GM21381 (cell line): ENCODE data around the gene CYTIP.
"Not testable (repeated sequence)": the region's sequence is repeated elsewhere in the genome, so short reads cannot be mapped to it uniquely, and the experiment has no call there.

ENCODE experiments used
- ATAC-seq: cut with Tn5 transposase; IDR thresholded peaks from one replicate; pipeline ENCODE4 v1.9.1; 2021; ENCODE audit warnings: mild to moderate bottlenecking, moderate library complexity; ENCODE audit not compliant: unreplicated experiment

CYTIP gene

GRCh38 chr2:157386747-157387146, 57.1 kb downstream of the CYTIP start:
- no peak for ATAC-seq

DNA sequence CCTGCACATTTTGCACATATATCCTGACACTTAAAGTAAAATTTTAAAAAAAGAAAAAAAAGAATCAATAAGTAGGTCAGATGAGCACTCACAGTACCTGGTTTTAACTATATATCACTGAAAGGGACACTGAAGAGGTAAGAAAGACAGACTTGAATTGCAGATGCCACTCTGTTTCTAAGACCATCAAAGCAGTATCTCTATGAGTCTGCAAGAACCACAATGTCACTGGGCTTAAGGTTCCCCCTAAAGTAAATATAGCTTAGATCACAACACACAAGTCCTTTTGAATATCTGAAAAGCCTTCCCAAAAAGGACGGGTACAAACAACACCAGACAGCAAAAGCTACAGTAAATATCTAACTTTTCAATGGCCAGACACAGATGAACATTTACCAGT, 57.6 kb downstream of the CYTIP start:
- no peak for ATAC-seq

GRCh38 chr2:157377861-157378260, 66.0 kb downstream of the CYTIP start:
- no peak for ATAC-seq

GRCh38 chr2:157376041-157376440, 67.8 kb downstream of the CYTIP start:
- no peak for ATAC-seq

DNA sequence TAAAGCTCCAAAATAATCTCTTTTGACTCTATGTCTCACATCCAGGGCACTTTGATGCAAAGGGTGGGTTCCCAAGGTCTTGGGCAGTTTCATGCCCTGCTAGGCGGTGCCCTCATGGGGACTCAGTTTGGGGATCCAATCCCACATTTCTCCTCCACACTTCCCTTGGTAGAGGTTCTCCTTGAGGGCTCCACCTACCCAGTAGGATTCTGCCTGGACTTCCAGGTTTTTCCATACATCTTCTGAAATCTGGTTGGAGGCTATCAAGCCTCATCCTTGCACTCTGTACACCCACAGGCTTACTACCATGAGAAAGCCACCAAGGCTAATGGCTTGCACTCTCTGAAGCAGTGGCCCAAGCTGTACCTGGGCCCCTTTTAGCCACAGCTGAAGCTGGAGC, 68.5 kb downstream of the CYTIP start:
- ATAC-seq, result no peak

- ATAC-seq, result not testable (repeated sequence)
Measured at GRCh38 chr2:157368508-157368907, 75.4 kb downstream of the CYTIP start.

- ATAC-seq, result no peak
Measured at GRCh38 chr2:157367704-157368103, 76.2 kb downstream of the CYTIP start.
